PC-3 (cell line): ENCODE data around the gene GRHPR. TPM values are rescaled to one million over a fixed set of nuclear protein-coding genes. Genes with fewer than 3 reads are reported as not detected.

ENCODE experiments used
- ATAC-seq: fragments of 200-7000 bp; cut with Tn5 transposase; 2 replicates; pipeline ENCODE4 v1.9.1; 2020; ENCODE audit warnings: mild to moderate bottlenecking, moderate library complexity
- BruUV-seq: library from RNA; stranded (reverse); fragments of 400-500 nt; replicated peaks from 2 replicates; lab custom pipeline; 2021; lab: Mats Ljungman, UMichigan
- CTCF ChIA-PET: fragments of 300-600 bp; sonication (Branson Sonifier 250); formaldehyde crosslinking; loops from one replicate; lab custom pipeline; 2022; ENCODE audit warnings: antibody characterized with exemption; lab: Charles Lee
- POLR2A ChIA-PET: fragments of 300-600 bp; sonication (Branson Sonifier 250); formaldehyde crosslinking; loops from one replicate; lab custom pipeline; 2022; ENCODE audit warnings: antibody characterized with exemption; ENCODE audit not compliant: unreplicated experiment; lab: Charles Lee
- DNase-seq: peaks from one replicate; pipeline ENCODE4 v3.0.0-alpha.2; 2015
- H2AFZ ChIP-seq: fragments of 300-600 bp; sonication (generic); 2 replicates; pipeline ENCODE4 v1.6.0; 2016; ENCODE audit warnings: antibody characterized with exemption, low read length
- H3F3A ChIP-seq: fragments of 300-600 bp; sonication (generic); one replicate; pipeline ENCODE4 v1.6.0; 2017; ENCODE audit warnings: antibody characterized with exemption, low read length, control low read depth, mild to moderate bottlenecking; ENCODE audit not compliant: unreplicated experiment
- H3K27ac ChIP-seq: fragments of 300-600 bp; sonication (generic); 2 replicates; pipeline ENCODE4 v1.5.1; 2016; ENCODE audit warnings: mild to moderate bottlenecking, low read length
- H3K27me3 ChIP-seq: fragments of 300-600 bp; sonication (generic); 2 replicates; pipeline ENCODE4 v1.6.1; 2016; ENCODE audit warnings: low read length, mixed read lengths
- H3K36me3 ChIP-seq: fragments of 300-600 bp; sonication (generic); 2 replicates; pipeline ENCODE4 v1.6.1; 2016; ENCODE audit warnings: low read depth, mixed run types, low read length, mixed read lengths
- H3K4me1 ChIP-seq: fragments of 300-600 bp; sonication (generic); 2 replicates; pipeline ENCODE4 v1.5.1; 2016; ENCODE audit warnings: low read length; ENCODE audit not compliant: insufficient read depth
- H3K4me2 ChIP-seq: fragments of 300-600 bp; sonication (generic); 2 replicates; pipeline ENCODE4 v1.6.0; 2016; ENCODE audit warnings: low read length
- H3K4me3 ChIP-seq: fragments of 300-600 bp; sonication (generic); 2 replicates; pipeline ENCODE4 v1.5.1; 2016; ENCODE audit warnings: mild to moderate bottlenecking, low read length, mixed read lengths
- H3K79me2 ChIP-seq: fragments of 300-600 bp; sonication (generic); 2 replicates; pipeline ENCODE4 v1.6.1; 2017; ENCODE audit warnings: low read length, mixed read lengths
- H3K9ac ChIP-seq: fragments of 300-600 bp; sonication (generic); 2 replicates; pipeline ENCODE4 v1.6.0; 2016; ENCODE audit warnings: mild to moderate bottlenecking, low read length
- H3K9me2 ChIP-seq: fragments of 300-600 bp; sonication (generic); replicated peaks from 2 replicates; pipeline ENCODE4 v1.6.1; 2016; ENCODE audit warnings: mixed run types, low read length, mixed read lengths
- H3K9me3 ChIP-seq: fragments of 300-600 bp; sonication (generic); 2 replicates; pipeline ENCODE4 v1.6.1; 2016; ENCODE audit warnings: low read length, mixed read lengths
- H4K20me1 ChIP-seq: fragments of 300-600 bp; sonication (generic); 2 replicates; pipeline ENCODE4 v1.6.1; 2016; ENCODE audit warnings: low read length, mixed read lengths
- CTCF ChIP-seq: fragments of 300-600 bp; sonication (generic); conservative IDR thresholded peaks from 2 replicates; pipeline ENCODE4 v1.5.1; 2017; ENCODE audit warnings: antibody characterized with exemption, low read depth, mild to moderate bottlenecking, low read length
- EZH2 ChIP-seq: fragments of 300-600 bp; sonication (generic); IDR thresholded peaks from one replicate; pipeline ENCODE4 v1.6.1; 2017; ENCODE audit warnings: antibody characterized with exemption, mild to moderate bottlenecking, low read length; ENCODE audit not compliant: unreplicated experiment
- EZH2phosphoT487 ChIP-seq: fragments of 300-600 bp; sonication (generic); IDR thresholded peaks from 2 replicates; pipeline ENCODE4 v1.6.1; 2018; ENCODE audit warnings: mild to moderate bottlenecking, antibody characterized with exemption, low read length, borderline replicate concordance
- intact Hi-C: fragments of 100-400 bp; cut with micrococcal nuclease; formaldehyde crosslinking; loops from 2 replicates; pipeline ENCODE4 v1.9.0; 2023
- total RNA-seq: library from RNA; depleted of rRNA; stranded (reverse); fragments of >200 nt; gene quantifications from 2 replicates; pipeline ENCODE4 v1.2.3, GENCODE V29; 2014

The GRHPR gene
- total RNA-seq, 1 experiment from 2014 or later: 84.1 TPM

DNA sequence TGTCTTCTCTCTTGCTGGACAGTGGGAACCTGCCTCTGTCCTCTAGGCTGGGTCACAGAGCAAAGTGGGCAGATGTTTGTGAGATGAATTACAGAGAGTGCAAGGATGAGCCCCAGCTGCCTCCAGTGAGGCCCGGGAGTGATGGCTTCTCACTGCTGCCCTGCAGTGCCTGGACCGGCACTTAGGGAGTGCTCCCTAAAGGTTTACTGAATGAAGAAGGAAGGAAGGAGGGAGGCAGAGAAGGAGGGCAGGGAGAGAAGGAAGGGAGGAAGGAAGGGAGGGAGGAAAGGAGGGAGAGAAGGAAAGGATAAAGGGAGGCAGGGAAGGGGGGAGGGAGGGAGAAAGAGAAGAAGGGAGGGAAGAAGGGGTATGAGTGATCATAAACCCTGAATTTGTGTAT lies 42.7 kb upstream of the GRHPR start:
- Histone ChIP-seq H3K27ac (no peak overlapping the region), H3K79me2 (no peaks in the 10 kb centered on the region), H4K20me1 (no peaks in the 10 kb centered on the region), H3K4me3 (no peak overlapping the region), H3F3A (no peaks in the 10 kb centered on the region), H3K27me3 (no peaks in the 10 kb centered on the region), H3K9me2 (no peaks in the 10 kb centered on the region), H3K4me1 (no peaks in the 10 kb centered on the region), H3K9ac (no peak overlapping the region), H3K9me3 (no peaks in the 10 kb centered on the region), H2AFZ (no peak overlapping the region), H3K36me3 (no peaks in the 10 kb centered on the region), H3K4me2 (no peak overlapping the region)
- BruUV-seq: no TSS peak
- ChIA-PET POLR2A (no interaction called here), CTCF (no interaction called here)
- DNase-seq (no peak), ATAC-seq (no peak)
- intact Hi-C loops: no loop called here
- TF ChIP-seq CTCF (no peak), EZH2phosphoT487 (no peak), EZH2 (no peak)

- H3K27ac ChIP-seq: no peak overlapping the region
- H3K4me2 ChIP-seq: no peak overlapping the region
- POLR2A ChIA-PET: no interaction called here
- H2AFZ ChIP-seq: no peak overlapping the region
- intact Hi-C loops: no loop called here
- H3F3A ChIP-seq: no peaks in the 10 kb centered on the region
- H4K20me1 ChIP-seq: no peaks in the 10 kb centered on the region
- H3K79me2 ChIP-seq: no peaks in the 10 kb centered on the region
- ATAC-seq (no peak), DNase-seq (no peak)
- H3K36me3 ChIP-seq: no peaks in the 10 kb centered on the region
- no peaks in the 10 kb centered on the region for H3K9me3 ChIP-seq
- no peak overlapping the region for H3K9ac ChIP-seq
- CTCF ChIA-PET: no interaction called here
- TF ChIP-seq CTCF (no peak), EZH2 (no peak), EZH2phosphoT487 (no peak)
- no peaks in the 10 kb centered on the region for H3K4me1 ChIP-seq
- no peaks in the 10 kb centered on the region for H3K9me2 ChIP-seq
- BruUV-seq: no TSS peak
- H3K27me3 ChIP-seq: no peaks in the 10 kb centered on the region
- no peak overlapping the region for H3K4me3 ChIP-seq
Observed at GRCh38 chr9:37380570-37380969, 41.9 kb upstream of the GRHPR start.

DNA sequence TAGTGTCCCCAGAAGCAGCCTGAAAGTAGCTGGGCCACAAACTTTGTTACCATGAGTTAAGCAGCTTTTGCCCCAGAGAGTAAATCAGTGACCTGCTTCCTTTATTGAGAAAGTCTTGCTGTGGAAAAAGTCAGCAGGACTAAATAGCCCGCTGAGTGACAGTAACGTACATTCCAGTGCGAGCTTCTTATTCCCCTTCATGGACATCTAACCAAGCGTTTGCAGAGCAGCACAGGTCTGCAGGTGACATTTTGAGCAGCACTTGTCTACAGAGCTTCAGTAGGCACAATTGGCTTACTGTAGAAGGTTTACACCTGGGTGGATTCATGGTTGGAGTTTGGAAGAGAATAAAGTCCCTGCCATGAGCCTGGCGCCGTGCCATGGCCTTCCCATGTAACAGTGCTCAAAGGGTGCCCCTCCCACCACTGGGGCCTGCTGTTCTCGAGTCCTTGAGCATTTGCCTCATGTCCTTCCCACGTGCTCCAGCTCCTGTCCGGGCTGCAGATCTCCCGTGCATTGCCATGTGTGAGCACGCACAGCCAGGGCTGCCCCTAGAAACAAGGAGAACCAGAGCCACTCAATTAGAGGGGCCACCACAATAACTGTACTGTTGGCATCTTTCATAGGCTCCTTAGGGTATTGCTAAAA lies 41.3 kb upstream of the GRHPR start:
- Histone ChIP-seq H3K4me1 (no peaks in the 10 kb centered on the region), H3K9ac (no peak overlapping the region), H3K4me2 (no peak overlapping the region), H3K9me3 (no peaks in the 10 kb centered on the region), H3F3A (no peaks in the 10 kb centered on the region), H3K36me3 (no peaks in the 10 kb centered on the region), H4K20me1 (no peaks in the 10 kb centered on the region), H3K27ac (no peak overlapping the region), H3K27me3 (no peaks in the 10 kb centered on the region), H3K4me3 (no peak overlapping the region), H3K9me2 (no peaks in the 10 kb centered on the region), H3K79me2 (no peaks in the 10 kb centered on the region), H2AFZ (no peak overlapping the region)
- CTCF ChIA-PET: no interaction called here
- POLR2A ChIA-PET: no interaction called here
- no TSS peak for BruUV-seq
- intact Hi-C loops: no loop called here
- no peak for TF ChIP-seq CTCF
- DNase-seq (no peak), ATAC-seq (no peak)
